ENCODE measurements around the gene ACRV1. TPM values are rescaled to one million over a fixed set of nuclear protein-coding genes. Genes with fewer than 3 reads are reported as not detected.

ACRV1 gene
- total RNA-seq, 6 donors from 2014 or later = not detected

DNA sequence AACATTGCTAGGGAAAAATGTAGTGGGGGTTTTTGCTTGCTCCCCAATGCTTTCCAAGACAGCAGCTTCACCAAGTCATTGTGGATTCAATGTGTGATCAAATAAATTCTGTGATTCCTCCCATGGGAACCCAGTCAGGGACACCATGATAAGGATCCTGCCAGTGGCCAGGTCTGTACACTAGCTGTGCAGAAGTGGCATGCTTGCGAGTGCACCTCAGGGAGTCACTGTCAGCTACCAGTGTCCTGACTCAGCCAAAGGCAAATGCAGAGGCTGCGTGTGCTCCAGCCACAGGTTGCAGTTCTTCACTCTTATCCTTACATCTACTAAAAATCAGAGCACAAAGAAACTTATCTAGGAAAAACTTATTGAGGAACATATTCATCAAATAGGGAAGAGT lies 9.4 kb upstream of the ACRV1 start:
- DNase-seq (no peak), ATAC-seq (ENCODE audit: low FRiP score in 2 of 2) (no peak)
- H3K4me3 ChIP-seq = no peak overlapping the region
- no peaks in the 10 kb centered on the region for H3K36me3 ChIP-seq
- no peaks in the 10 kb centered on the region for H3K27me3 ChIP-seq
- WGBS, 2 donors = 92 to 96% methylated on average over 2 of the region's 2 CpGs
- TF ChIP-seq POLR2A (IDR thresholded peaks at IDR 0.05) = no peak
- no peak for TF ChIP-seq CTCF (IDR thresholded peaks at IDR 0.05)
- TF ChIP-seq EP300 (IDR thresholded peaks at IDR 0.05) = no peak
- TF ChIP-seq POLR2AphosphoS5 (IDR thresholded peaks at IDR 0.05) = no peak
- H3K4me1 ChIP-seq = no peaks in the 10 kb centered on the region
- no peaks in the 10 kb centered on the region for H3K9me3 ChIP-seq
- H3K27ac ChIP-seq = no peak overlapping the region

- WGBS, 2 donors = 85 to 92% methylated on average over 6 of the region's 6 CpGs
- Histone ChIP-seq H3K4me1 (no peaks in the 10 kb centered on the region), H3K27ac (no peak overlapping the region), H3K9me3 (no peaks in the 10 kb centered on the region), H3K4me3 (no peak overlapping the region), H3K36me3 (no peaks in the 10 kb centered on the region), H3K27me3 (no peaks in the 10 kb centered on the region)
- TF ChIP-seq POLR2AphosphoS5 (IDR thresholded peaks at IDR 0.05) (no peak), CTCF (IDR thresholded peaks at IDR 0.05) (no peak), EP300 (IDR thresholded peaks at IDR 0.05) (no peak), POLR2A (IDR thresholded peaks at IDR 0.05) (no peak)
- ATAC-seq (ENCODE audit: low FRiP score in 2 of 2) (no peak), DNase-seq (no peak)
Measured at GRCh38 chr11:125689274-125689859, 8.7 kb upstream of the ACRV1 start.

DNA sequence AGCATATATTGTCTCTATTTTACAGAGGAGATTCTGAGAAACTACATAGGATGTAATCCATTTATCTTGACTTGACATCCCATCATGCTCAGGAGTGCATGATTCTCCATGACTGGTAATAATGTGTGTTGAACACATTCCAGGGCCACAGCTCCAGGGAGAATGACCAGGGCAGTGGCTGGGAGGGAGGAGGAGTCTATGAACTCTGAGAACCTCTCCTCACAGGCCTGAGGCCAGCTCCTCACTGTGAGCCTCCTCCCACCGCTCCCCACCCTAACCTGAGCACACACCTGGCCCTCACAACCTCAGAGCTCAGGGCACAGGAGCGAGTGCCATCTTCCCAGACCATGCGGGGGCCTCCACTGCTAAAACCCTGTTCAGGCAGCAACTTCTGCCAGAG lies 8.0 kb upstream of the ACRV1 start:
- no peak for TF ChIP-seq EP300 (IDR thresholded peaks at IDR 0.05)
- no peak for TF ChIP-seq POLR2AphosphoS5 (IDR thresholded peaks at IDR 0.05)
- no peak for TF ChIP-seq POLR2A (IDR thresholded peaks at IDR 0.05)

GRCh38 chr11:125688066-125688465 lies 7.4 kb upstream of the ACRV1 start:
- ATAC-seq (ENCODE audit: low FRiP score in 2 of 2) (no peak), DNase-seq (peak in 1 of 2 donors; percentile 52)
- Histone ChIP-seq H3K4me3 (no peak overlapping the region), H3K27me3 (no peaks in the 10 kb centered on the region), H3K27ac (no peak overlapping the region), H3K4me1 (no peaks in the 10 kb centered on the region), H3K9me3 (no peaks in the 10 kb centered on the region), H3K36me3 (no peaks in the 10 kb centered on the region)
- 92 to 97% methylated on average over 11 of the region's 11 CpGs for WGBS, 2 donors
- TF ChIP-seq POLR2AphosphoS5 (IDR thresholded peaks at IDR 0.05) (no peak), CTCF (IDR thresholded peaks at IDR 0.05) (no peak), EP300 (IDR thresholded peaks at IDR 0.05) (no peak), POLR2A (IDR thresholded peaks at IDR 0.05) (no peak)

More for the DNA sequence above, 8.0 kb upstream of the ACRV1 start:
- no peaks in the 10 kb centered on the region for H3K4me1 ChIP-seq
- H3K27ac ChIP-seq = no peak overlapping the region
- ATAC-seq (ENCODE audit: low FRiP score in 2 of 2) = peak in 1 of 2 donors; percentile 31
- no peaks in the 10 kb centered on the region for H3K27me3 ChIP-seq
- no peak overlapping the region for H3K4me3 ChIP-seq
- no peaks in the 10 kb centered on the region for H3K36me3 ChIP-seq
- no peaks in the 10 kb centered on the region for H3K9me3 ChIP-seq
- 98 to 100% methylated on average over 3 of the region's 3 CpGs for WGBS, 2 donors
- DNase-seq = no peak

DNA sequence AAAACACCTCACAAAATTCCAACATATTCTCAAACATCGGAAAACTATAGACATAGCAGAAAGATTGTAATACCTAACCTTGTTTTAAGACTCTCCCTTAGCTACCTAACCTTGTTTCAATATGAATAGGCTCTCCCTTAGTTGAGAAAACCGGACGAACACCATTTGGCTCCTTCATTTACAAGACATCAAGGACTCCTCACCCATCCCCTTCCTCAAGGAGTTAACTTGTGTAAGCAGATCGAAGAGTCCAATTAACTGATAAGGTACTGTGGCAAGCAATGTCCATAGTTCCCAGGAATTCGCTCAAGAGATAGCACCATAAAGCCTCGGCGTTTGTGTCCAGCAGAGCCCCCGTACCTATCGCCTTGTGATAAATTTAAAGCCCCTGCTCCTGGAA lies 4.6 kb upstream of the ACRV1 start:
- TF ChIP-seq CTCF (IDR thresholded peaks at IDR 0.05) = no peak
- TF ChIP-seq POLR2AphosphoS5 (IDR thresholded peaks at IDR 0.05) = no peak
- no peak for TF ChIP-seq POLR2A (IDR thresholded peaks at IDR 0.05)
- TF ChIP-seq EP300 (IDR thresholded peaks at IDR 0.05) = no peak
- DNase-seq (no peak), ATAC-seq (ENCODE audit: low FRiP score in 2 of 2) (no peak)
- H3K9me3 ChIP-seq = no peaks in the 10 kb centered on the region
- H3K4me1 ChIP-seq = no peaks in the 10 kb centered on the region
- no peak overlapping the region for H3K4me3 ChIP-seq
- H3K27me3 ChIP-seq = no peaks in the 10 kb centered on the region
- WGBS, 2 donors = 63 to 67% methylated on average over 9 of the region's 9 CpGs
- H3K27ac ChIP-seq = no peak overlapping the region
- H3K36me3 ChIP-seq = no peaks in the 10 kb centered on the region

All from upper lobe of left lung (tissue), 6 donors.